CD4-positive, CD25-positive, alpha-beta regulatory T cell (primary cell): ENCODE data around the gene LASP1NB.

ENCODE experiments used
- ATAC-seq, 2 donors: fragments of 150-1000 bp; cut with Tn5 transposase; one replicate each; pipeline ENCODE4 v1.10.0; 2021; ENCODE audit warnings: low read depth in 2 of 2, moderate number of reproducible peaks in 2 of 2, moderate library complexity in 1 of 2
- DNase-seq, 3 donors: peaks; one replicate each; pipeline versions ENCODE4 v3.0.0 to v3.0.0-alpha.2; 2012 to 2022; ENCODE audit warnings: mixed read lengths in 1 of 3
- H3K27ac ChIP-seq: one replicate; pipeline ENCODE4 v1.7.0; 2013; ENCODE audit warnings: mild to moderate bottlenecking, low read length; ENCODE audit not compliant: insufficient read depth, poor library complexity, severe bottlenecking
- H3K27me3 ChIP-seq: one replicate; pipeline ENCODE4 v1.7.0; 2013; ENCODE audit warnings: low read length; ENCODE audit not compliant: control insufficient read depth, insufficient read depth
- H3K36me3 ChIP-seq: one replicate; pipeline ENCODE4 v1.7.0; 2013; ENCODE audit warnings: mild to moderate bottlenecking, low read length, moderate library complexity; ENCODE audit not compliant: control insufficient read depth, insufficient read depth
- H3K4me1 ChIP-seq: 2 replicates; pipeline ENCODE4 v1.7.0; 2013; ENCODE audit warnings: mild to moderate bottlenecking, low read length; ENCODE audit not compliant: insufficient read depth, control insufficient read depth, poor library complexity, severe bottlenecking
- H3K4me3 ChIP-seq: one replicate; pipeline ENCODE4 v1.7.0; 2013; ENCODE audit warnings: low read depth, mild to moderate bottlenecking, low read length, moderate library complexity
- H3K9me3 ChIP-seq, 2 experiments: 1 replicate in 1 of 2; 2 replicates in 1 of 2; pipeline ENCODE4 v1.7.0; 2013; ENCODE audit warnings: low read length in 2 of 2, mild to moderate bottlenecking in 1 of 2, moderate library complexity in 1 of 2; ENCODE audit not compliant: control insufficient read depth in 2 of 2
- H3K27ac Mint-ChIP-seq, 3 donors: one replicate each; pipeline ENCODE4 v1.8.0; 2020 to 2022; ENCODE audit warnings: mild to moderate bottlenecking in 3 of 3, mixed read lengths in 3 of 3, moderate library complexity in 2 of 3
- H3K27me3 Mint-ChIP-seq: one replicate; pipeline ENCODE4 v1.8.0; 2022; ENCODE audit warnings: mild to moderate bottlenecking, mixed read lengths
- H3K36me3 Mint-ChIP-seq: one replicate; pipeline ENCODE4 v1.8.0; 2020; ENCODE audit warnings: mixed read lengths
- H3K4me1 Mint-ChIP-seq, 4 donors: one replicate each; pipeline ENCODE4 v1.8.0; 2020 to 2022; ENCODE audit warnings: mixed read lengths in 4 of 4, mild to moderate bottlenecking in 1 of 4
- H3K4me3 Mint-ChIP-seq, 4 donors: one replicate each; pipeline ENCODE4 v1.8.0; 2020 to 2022; ENCODE audit warnings: mild to moderate bottlenecking in 4 of 4, mixed read lengths in 4 of 4, moderate library complexity in 3 of 4
- H3K9me3 Mint-ChIP-seq, 7 donors: one replicate each; pipeline ENCODE4 v1.8.0; 2020 to 2022; ENCODE audit warnings: mixed read lengths in 7 of 7, mild to moderate bottlenecking in 3 of 7, moderate library complexity in 2 of 7

The LASP1NB gene

GRCh38 chr17:38925263-38925995 is at the start of gene LASP1NB:
Gene LASP1NB, plus strand, starts transcription at chr17:38925614.
- peaks cover 2% of the 10 kb centered on the region for H3K36me3 ChIP-seq
- Mint-ChIP-seq H3K27ac (peak within 1 kb of the TSS; percentile 5 to 75 (median 54)), H3K27me3 (no peaks in the 10 kb centered on the region), H3K4me1 (peaks cover 6 to 36% (median 16%) of the 10 kb centered on the region in 4 donors), H3K4me3 (peak within 1 kb of the TSS in 1 of 4 donors; percentile 31), H3K9me3 (no peaks in the 10 kb centered on the region), H3K36me3 (peaks cover 1% of the 10 kb centered on the region)
- H3K4me3 ChIP-seq = no peak within 1 kb of the TSS
- H3K4me1 ChIP-seq = peaks cover 6% of the 10 kb centered on the region
- no peaks in the 10 kb centered on the region for H3K9me3 ChIP-seq
- H3K27ac ChIP-seq = no peak within 1 kb of the TSS
- H3K27me3 ChIP-seq = no peaks in the 10 kb centered on the region
- DNase-seq (peak in 2 of 3 donors; percentile 45 to 60), ATAC-seq (peak in 1 of 2 donors; percentile 63)

GRCh38 chr17:38877130-38877851 is 48.1 kb upstream of the LASP1NB start:
- peak overlapping the region in 3 of 4 donors; percentile 52 to 78 (median 68) for H3K4me3 Mint-ChIP-seq
- Histone ChIP-seq H3K36me3 (peaks cover 43% of the 10 kb centered on the region), H3K9me3 (no peaks in the 10 kb centered on the region), H3K4me3 (peak overlapping the region; percentile 13), H3K27me3 (no peaks in the 10 kb centered on the region), H3K4me1 (peaks cover 91% of the 10 kb centered on the region), H3K27ac (peak overlapping the region; percentile 60)
- DNase-seq = peak in 2 of 3 donors; percentile 29 to 68
- H3K36me3 Mint-ChIP-seq = peaks cover 23% of the 10 kb centered on the region
- peak overlapping the region; percentile 67 to 80 (median 76) for H3K27ac Mint-ChIP-seq
- H3K9me3 Mint-ChIP-seq = no peaks in the 10 kb centered on the region
- H3K27me3 Mint-ChIP-seq = no peaks in the 10 kb centered on the region
- ATAC-seq = peak; percentile 55 to 57
- H3K4me1 Mint-ChIP-seq = peaks cover 0 to 94% (median 60%) of the 10 kb centered on the region in 4 donors

DNA sequence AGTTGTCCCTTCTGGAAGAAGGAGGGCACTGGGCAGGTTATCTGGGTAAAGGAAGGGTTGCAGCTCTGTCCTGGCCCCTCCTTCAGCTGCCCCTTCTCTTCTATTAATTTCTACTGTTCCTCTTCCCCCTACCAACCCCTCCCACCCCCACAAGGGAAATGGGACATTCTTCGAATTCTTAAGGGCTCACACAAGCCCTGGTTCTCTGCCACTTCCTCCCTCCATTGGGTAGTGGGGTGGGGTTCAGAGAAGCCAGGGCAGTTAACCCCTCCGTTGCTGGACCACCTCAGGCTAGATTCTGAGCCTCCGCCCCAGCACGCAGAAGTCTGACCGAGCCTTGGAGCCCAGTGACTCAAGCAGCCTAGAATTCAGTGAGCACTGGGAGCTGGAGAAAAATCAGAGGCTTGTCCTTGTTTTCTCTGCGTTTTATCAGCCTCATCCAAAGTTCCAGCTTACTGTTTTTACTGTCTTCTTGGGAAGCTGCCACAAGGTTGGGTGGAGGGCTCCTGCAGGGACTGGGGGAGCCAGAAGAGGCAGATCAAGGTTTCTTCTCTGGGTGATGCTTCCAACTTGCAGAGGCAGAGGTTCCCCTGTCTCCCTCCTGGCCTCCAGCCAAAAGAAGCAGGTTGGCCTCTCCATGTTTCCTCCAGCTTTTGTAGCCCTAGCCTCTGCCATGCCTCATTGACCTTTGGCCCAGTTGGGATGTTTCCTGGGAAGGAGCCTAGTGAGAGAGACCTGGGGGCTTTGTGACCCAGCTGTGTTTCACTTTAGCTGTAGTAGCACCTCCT is 45.3 kb upstream of the LASP1NB start:
- H3K9me3 ChIP-seq = no peaks in the 10 kb centered on the region
- H3K9me3 Mint-ChIP-seq = no peaks in the 10 kb centered on the region
- peak overlapping the region; percentile 52 to 93 (median 65) for H3K27ac Mint-ChIP-seq
- no peaks in the 10 kb centered on the region for H3K27me3 Mint-ChIP-seq
- no peak for ATAC-seq
- H3K27ac ChIP-seq = no peak overlapping the region
- DNase-seq = peak in 1 of 3 donors; percentile 50
- peak overlapping the region in 3 of 4 donors; percentile 22 to 78 (median 59) for H3K4me3 Mint-ChIP-seq
- peaks cover 60% of the 10 kb centered on the region for H3K36me3 ChIP-seq
- H3K4me1 ChIP-seq = peaks cover 87% of the 10 kb centered on the region
- no peaks in the 10 kb centered on the region for H3K27me3 ChIP-seq
- peaks cover 7 to 90% (median 64%) of the 10 kb centered on the region in 4 donors for H3K4me1 Mint-ChIP-seq
- peaks cover 35% of the 10 kb centered on the region for H3K36me3 Mint-ChIP-seq
- peak overlapping the region; percentile 19 for H3K4me3 ChIP-seq

DNA sequence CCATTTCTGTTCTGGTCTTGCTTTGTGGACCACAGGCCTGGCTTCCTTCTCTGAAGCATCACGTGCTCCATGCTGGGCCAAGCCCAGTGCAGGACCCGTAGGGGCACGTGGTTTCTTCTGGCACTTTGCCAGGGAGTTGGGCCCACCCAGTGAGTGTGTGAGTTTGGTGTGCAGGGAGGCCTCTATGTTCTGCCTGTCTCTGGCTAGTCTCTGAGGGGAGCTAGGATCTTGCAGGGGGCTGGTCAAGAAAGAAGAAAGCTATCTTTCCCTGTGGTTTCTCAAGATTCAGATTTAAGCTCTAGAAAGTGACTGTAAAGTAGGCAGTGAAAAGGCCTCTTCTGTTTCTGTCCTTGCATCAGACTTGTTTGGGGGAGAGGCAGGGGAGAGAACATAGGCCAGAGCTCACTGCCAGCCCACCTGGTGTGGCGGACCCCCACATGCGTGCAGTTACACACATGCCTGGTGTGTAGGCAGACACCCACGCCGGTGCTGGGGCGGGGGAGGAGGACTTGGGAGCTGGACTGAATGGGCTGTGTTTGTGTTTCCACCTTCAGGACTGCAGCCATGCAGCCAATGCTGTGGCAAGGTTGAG is 43.7 kb upstream of the LASP1NB start:
- Histone ChIP-seq H3K4me3 (peak overlapping the region; percentile 7), H3K4me1 (peaks cover 93% of the 10 kb centered on the region), H3K27me3 (no peaks in the 10 kb centered on the region), H3K9me3 (no peaks in the 10 kb centered on the region), H3K27ac (peak overlapping the region; percentile 43), H3K36me3 (peaks cover 69% of the 10 kb centered on the region)
- Mint-ChIP-seq H3K9me3 (no peaks in the 10 kb centered on the region), H3K4me1 (peaks cover 7 to 91% (median 66%) of the 10 kb centered on the region in 4 donors), H3K4me3 (peak overlapping the region; percentile 50 to 73 (median 60)), H3K27ac (peak overlapping the region; percentile 88 to 93 (median 90)), H3K36me3 (peaks cover 41% of the 10 kb centered on the region), H3K27me3 (no peaks in the 10 kb centered on the region)
- no peak for ATAC-seq
- DNase-seq = peak in 1 of 3 donors; percentile 58

GRCh38 chr17:38882870-38883269 is 42.5 kb upstream of the LASP1NB start:
- Mint-ChIP-seq H3K4me3 (peak overlapping the region; percentile 42 to 83 (median 65)), H3K9me3 (no peaks in the 10 kb centered on the region), H3K4me1 (peaks cover 7 to 90% (median 62%) of the 10 kb centered on the region in 4 donors), H3K27me3 (no peaks in the 10 kb centered on the region), H3K27ac (peak overlapping the region; percentile 92 to 94 (median 92)), H3K36me3 (peaks cover 39% of the 10 kb centered on the region)
- Histone ChIP-seq H3K4me3 (no peak overlapping the region), H3K27me3 (no peaks in the 10 kb centered on the region), H3K9me3 (no peaks in the 10 kb centered on the region), H3K27ac (peak overlapping the region; percentile 55), H3K36me3 (peaks cover 74% of the 10 kb centered on the region), H3K4me1 (peaks cover 93% of the 10 kb centered on the region)
- DNase-seq = no peak
- ATAC-seq = no peak

DNA sequence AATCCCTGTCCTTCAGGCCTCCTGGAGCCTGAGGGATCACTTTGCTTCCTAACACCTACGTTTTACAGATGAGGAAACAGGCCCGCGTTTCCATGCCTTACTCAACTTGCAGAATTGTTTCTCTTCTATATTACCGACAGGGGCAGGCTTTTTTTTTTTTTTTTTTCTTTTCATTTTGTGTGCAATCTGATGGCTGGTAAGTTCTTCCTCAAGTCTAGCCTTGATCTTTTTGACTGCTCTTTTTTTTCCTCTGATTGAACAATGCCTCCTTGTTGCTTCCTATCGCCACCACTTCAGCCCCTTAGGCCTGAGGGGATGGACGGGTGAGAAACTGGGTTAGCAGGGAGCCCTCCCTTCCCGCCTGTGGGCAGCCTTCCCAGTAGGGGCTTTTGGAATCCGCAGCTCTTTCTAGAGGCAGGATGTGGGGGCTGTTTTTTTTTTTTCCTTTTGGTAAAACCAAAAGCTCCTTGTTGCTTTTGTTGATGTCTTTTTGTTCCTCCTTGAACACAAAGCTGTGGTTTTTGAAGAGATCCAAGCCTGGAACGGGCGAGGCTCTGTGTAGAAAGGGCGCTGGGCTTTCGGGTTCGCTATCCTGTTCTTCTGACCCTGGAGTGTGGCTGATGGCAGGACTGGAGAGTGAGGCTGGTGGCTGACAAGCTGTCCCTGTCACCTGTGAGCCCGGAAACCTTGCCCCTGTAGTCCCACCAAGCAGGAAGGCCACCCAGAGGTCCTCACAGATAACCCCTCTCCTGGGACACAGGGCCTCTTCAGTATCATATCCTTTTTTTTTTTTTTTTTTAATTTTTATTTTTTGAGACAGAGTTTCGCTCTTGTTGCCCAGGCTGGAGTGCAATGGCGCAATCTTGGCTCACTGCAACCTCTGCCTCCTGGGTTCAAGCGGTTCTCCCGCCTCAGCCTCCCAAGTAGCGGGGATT is 41.6 kb upstream of the LASP1NB start:
- no peaks in the 10 kb centered on the region for H3K9me3 ChIP-seq
- H3K27ac Mint-ChIP-seq = peak overlapping the region; percentile 80 to 94 (median 92)
- no peaks in the 10 kb centered on the region for H3K9me3 Mint-ChIP-seq
- H3K27ac ChIP-seq = peak overlapping the region; percentile 55
- H3K36me3 ChIP-seq = peaks cover 74% of the 10 kb centered on the region
- peak overlapping the region; percentile 68 to 83 (median 72) for H3K4me3 Mint-ChIP-seq
- DNase-seq (peak in 1 of 3 donors; percentile 38), ATAC-seq (no peak)
- peak overlapping the region; percentile 26 for H3K4me3 ChIP-seq
- H3K4me1 Mint-ChIP-seq = peaks cover 7 to 89% (median 58%) of the 10 kb centered on the region in 4 donors
- H3K27me3 ChIP-seq = no peaks in the 10 kb centered on the region
- peaks cover 35% of the 10 kb centered on the region for H3K36me3 Mint-ChIP-seq
- no peaks in the 10 kb centered on the region for H3K27me3 Mint-ChIP-seq
- H3K4me1 ChIP-seq = peaks cover 87% of the 10 kb centered on the region
